Glutamatergic neuron (in vitro differentiated cells): ENCODE data around the gene NTNG1. TPM values are rescaled to one million over a fixed set of nuclear protein-coding genes. Genes with fewer than 3 reads are reported as not detected.

Experiments used
- DNase-seq: peaks from one replicate; pipeline ENCODE4 v3.0.0; 2022
- H3K27ac Mint-ChIP-seq: one replicate; pipeline ENCODE4 v1.8.0; 2020; ENCODE audit warnings: mild to moderate bottlenecking, mixed read lengths, inconsistent platforms; ENCODE audit not compliant: unreplicated experiment
- H3K27me3 Mint-ChIP-seq: one replicate; pipeline ENCODE4 v1.8.0; 2020; ENCODE audit warnings: mild to moderate bottlenecking, moderate library complexity, mixed read lengths, inconsistent platforms; ENCODE audit not compliant: unreplicated experiment
- H3K36me3 Mint-ChIP-seq: one replicate; pipeline ENCODE4 v1.8.0; 2020; ENCODE audit warnings: mild to moderate bottlenecking, mixed read lengths, inconsistent platforms; ENCODE audit not compliant: unreplicated experiment
- H3K4me1 Mint-ChIP-seq: one replicate; pipeline ENCODE4 v1.8.0; 2020; ENCODE audit warnings: mild to moderate bottlenecking, low read depth, mixed read lengths, inconsistent platforms; ENCODE audit not compliant: unreplicated experiment
- H3K4me3 Mint-ChIP-seq: one replicate; pipeline ENCODE4 v1.8.0; 2020; ENCODE audit warnings: mild to moderate bottlenecking, mixed read lengths, inconsistent platforms; ENCODE audit not compliant: unreplicated experiment
- H3K9me3 Mint-ChIP-seq: one replicate; pipeline ENCODE4 v1.8.0; 2020; ENCODE audit warnings: mild to moderate bottlenecking, moderate library complexity, mixed read lengths, inconsistent platforms; ENCODE audit not compliant: unreplicated experiment
- CTCF ChIP-seq: fragments of 200-600 bp; sonication (generic); IDR thresholded peaks from one replicate; pipeline ENCODE4 v1.5.0; 2021; ENCODE audit not compliant: partially characterized antibody, unreplicated experiment
- total RNA-seq: library from RNA; stranded (reverse); fragmentation: NEBNext Ultra II Directional; extraction: Animal tissue kit (Norgen Biotek cat#: 25700); gene quantifications from one replicate; pipeline ENCODE4 v1.2.1, GENCODE V29; 2021; ENCODE audit not compliant: unreplicated experiment

Gene NTNG1
- total RNA-seq, 1 donor from 2014 or later: 3.2 TPM

GRCh38 chr1:107098961-107099360, 41.9 kb upstream of the NTNG1 start:
- no peak for DNase-seq
- Mint-ChIP-seq H3K27ac (no peak overlapping the region), H3K4me1 (no peaks in the 10 kb centered on the region), H3K4me3 (no peak overlapping the region), H3K27me3 (no peaks in the 10 kb centered on the region), H3K9me3 (no peaks in the 10 kb centered on the region), H3K36me3 (no peaks in the 10 kb centered on the region)
- no peak for TF ChIP-seq CTCF

DNA sequence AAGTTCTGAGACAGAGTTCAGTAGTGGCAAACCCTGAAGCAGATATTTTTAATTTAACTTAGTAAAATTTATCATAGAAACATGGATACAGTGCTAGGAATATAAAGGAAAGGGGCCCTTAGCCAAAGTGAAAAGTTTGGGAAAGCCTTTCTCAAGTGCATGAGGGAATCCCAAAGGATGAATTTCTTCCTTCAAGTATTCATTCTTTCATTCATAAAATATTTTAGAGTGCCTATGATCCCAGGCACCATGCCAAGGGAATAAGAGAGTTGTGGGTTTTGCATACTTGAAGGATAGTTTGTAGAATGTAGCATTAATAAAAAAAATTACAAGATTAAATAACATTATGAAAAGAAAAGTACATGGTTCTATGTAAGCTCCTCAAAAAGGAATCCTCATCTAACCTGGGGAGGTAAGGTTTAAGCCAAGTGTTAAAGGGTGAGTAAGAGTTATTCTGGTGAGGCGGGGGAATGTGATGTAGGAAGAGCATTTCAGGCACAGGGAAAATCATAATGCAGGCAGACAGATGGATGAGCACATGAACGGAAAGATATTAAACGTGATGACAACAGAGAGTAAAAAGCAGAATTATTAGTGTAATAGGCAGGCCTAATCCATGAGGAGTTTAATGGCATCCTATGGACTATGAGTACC, 40.4 kb upstream of the NTNG1 start:
- H3K4me1 Mint-ChIP-seq: no peaks in the 10 kb centered on the region
- no peak overlapping the region for H3K4me3 Mint-ChIP-seq
- TF ChIP-seq CTCF: no peak
- no peak overlapping the region for H3K27ac Mint-ChIP-seq
- no peaks in the 10 kb centered on the region for H3K36me3 Mint-ChIP-seq
- no peaks in the 10 kb centered on the region for H3K9me3 Mint-ChIP-seq
- no peak for DNase-seq
- H3K27me3 Mint-ChIP-seq: no peaks in the 10 kb centered on the region

- H3K27me3 Mint-ChIP-seq: no peaks in the 10 kb centered on the region
- H3K27ac Mint-ChIP-seq: no peak overlapping the region
- H3K4me1 Mint-ChIP-seq: no peaks in the 10 kb centered on the region
- DNase-seq: no peak
- no peak for TF ChIP-seq CTCF
- H3K4me3 Mint-ChIP-seq: no peak overlapping the region
- H3K36me3 Mint-ChIP-seq: no peaks in the 10 kb centered on the region
- no peaks in the 10 kb centered on the region for H3K9me3 Mint-ChIP-seq
Observed at GRCh38 chr1:107105914-107106313, 34.9 kb upstream of the NTNG1 start.

- no peak overlapping the region for H3K27ac Mint-ChIP-seq
- TF ChIP-seq CTCF: no peak
Observed at GRCh38 chr1:107110326-107110725, 30.5 kb upstream of the NTNG1 start.

GRCh38 chr1:107116306-107116790, 24.5 kb upstream of the NTNG1 start:
- Mint-ChIP-seq H3K4me1 (no peaks in the 10 kb centered on the region), H3K36me3 (no peaks in the 10 kb centered on the region), H3K27me3 (no peaks in the 10 kb centered on the region), H3K4me3 (no peak overlapping the region), H3K9me3 (no peaks in the 10 kb centered on the region), H3K27ac (no peak overlapping the region)
- no peak for DNase-seq
- no peak for TF ChIP-seq CTCF

More at GRCh38 chr1:107110326-107110725, 30.5 kb upstream of the NTNG1 start:
- Mint-ChIP-seq H3K27me3 (no peaks in the 10 kb centered on the region), H3K4me1 (no peaks in the 10 kb centered on the region), H3K9me3 (no peaks in the 10 kb centered on the region), H3K4me3 (no peak overlapping the region), H3K36me3 (no peaks in the 10 kb centered on the region)
- no peak for DNase-seq
